Activated T-helper 17 cell treated with anti-CD3 and anti-CD28 coated beads, Interleukin-2, amount 50 U/mL, for 72 hours (primary cell): ENCODE results near the gene ZNF804A. TPM values are rescaled to one million over a fixed set of nuclear protein-coding genes. Genes with fewer than 3 reads are reported as not detected.

Source experiments
- ATAC-seq: fragments of 150-1000 bp; cut with Tn5 transposase; replicated peaks from 2 replicates; pipeline ENCODE4 v1.10.0; 2021; ENCODE audit warnings: mild to moderate bottlenecking, moderate library complexity
- H3K27ac Mint-ChIP-seq: one replicate; pipeline ENCODE4 v1.8.0; 2022; ENCODE audit warnings: mixed read lengths
- H3K27me3 Mint-ChIP-seq: one replicate; pipeline ENCODE4 v1.8.0; 2022; ENCODE audit warnings: mixed read lengths
- H3K36me3 Mint-ChIP-seq: one replicate; pipeline ENCODE4 v1.8.0; 2022; ENCODE audit warnings: low read depth, mild to moderate bottlenecking, mixed read lengths
- H3K4me1 Mint-ChIP-seq: one replicate; pipeline ENCODE4 v1.8.0; 2022; ENCODE audit warnings: mixed read lengths
- H3K4me3 Mint-ChIP-seq: one replicate; pipeline ENCODE4 v1.8.0; 2022; ENCODE audit warnings: mild to moderate bottlenecking, mixed read lengths
- H3K9me3 Mint-ChIP-seq: one replicate; pipeline ENCODE4 v1.8.0; 2022; ENCODE audit warnings: mixed read lengths
- total RNA-seq, 2 donors: library from RNA; stranded (reverse); gene quantifications; one replicate each; pipeline ENCODE4 v1.2.3, GENCODE V29; 2022

The ZNF804A gene
- total RNA-seq, 2 donors from 2014 or later: not detected

- H3K27me3 Mint-ChIP-seq: no peaks in the 10 kb centered on the region
- no peak for ATAC-seq
- no peak overlapping the region for H3K27ac Mint-ChIP-seq
- no peak overlapping the region for H3K4me3 Mint-ChIP-seq
- H3K9me3 Mint-ChIP-seq: peaks cover 17% of the 10 kb centered on the region
- no peaks in the 10 kb centered on the region for H3K36me3 Mint-ChIP-seq
- H3K4me1 Mint-ChIP-seq: no peaks in the 10 kb centered on the region
Measured at GRCh38 chr2:184646177-184646576, 47.8 kb downstream of the ZNF804A start.

GRCh38 chr2:184646593-184646992 lies 48.3 kb downstream of the ZNF804A start:
- no peak for ATAC-seq
- H3K4me3 Mint-ChIP-seq: no peak overlapping the region
- H3K27me3 Mint-ChIP-seq: no peaks in the 10 kb centered on the region
- no peak overlapping the region for H3K27ac Mint-ChIP-seq
- no peaks in the 10 kb centered on the region for H3K4me1 Mint-ChIP-seq
- peaks cover 17% of the 10 kb centered on the region for H3K9me3 Mint-ChIP-seq
- H3K36me3 Mint-ChIP-seq: no peaks in the 10 kb centered on the region

- no peak overlapping the region for H3K4me3 Mint-ChIP-seq
- no peak overlapping the region for H3K27ac Mint-ChIP-seq
- H3K9me3 Mint-ChIP-seq: peaks cover 18% of the 10 kb centered on the region
- no peaks in the 10 kb centered on the region for H3K4me1 Mint-ChIP-seq
- no peak for ATAC-seq
- H3K27me3 Mint-ChIP-seq: no peaks in the 10 kb centered on the region
- no peaks in the 10 kb centered on the region for H3K36me3 Mint-ChIP-seq
Measured at GRCh38 chr2:184654945-184655344, 56.6 kb downstream of the ZNF804A start.

- H3K4me1 Mint-ChIP-seq: no peaks in the 10 kb centered on the region
- no peaks in the 10 kb centered on the region for H3K27me3 Mint-ChIP-seq
- H3K36me3 Mint-ChIP-seq: no peaks in the 10 kb centered on the region
- ATAC-seq: no peak
- H3K27ac Mint-ChIP-seq: no peak overlapping the region
- H3K4me3 Mint-ChIP-seq: no peak overlapping the region
- H3K9me3 Mint-ChIP-seq: peaks cover 4% of the 10 kb centered on the region
Measured at GRCh38 chr2:184677171-184677570, 78.8 kb downstream of the ZNF804A start.

GRCh38 chr2:184679219-184680018 lies 81.1 kb downstream of the ZNF804A start:
- no peak overlapping the region for H3K4me3 Mint-ChIP-seq
- H3K27me3 Mint-ChIP-seq: no peaks in the 10 kb centered on the region
- no peaks in the 10 kb centered on the region for H3K36me3 Mint-ChIP-seq
- no peak for ATAC-seq
- no peaks in the 10 kb centered on the region for H3K4me1 Mint-ChIP-seq
- peaks cover 4% of the 10 kb centered on the region for H3K9me3 Mint-ChIP-seq
- H3K27ac Mint-ChIP-seq: no peak overlapping the region

GRCh38 chr2:184680825-184681224 lies 82.5 kb downstream of the ZNF804A start:
- H3K4me3 Mint-ChIP-seq: no peak overlapping the region
- H3K36me3 Mint-ChIP-seq: no peaks in the 10 kb centered on the region
- H3K4me1 Mint-ChIP-seq: no peaks in the 10 kb centered on the region
- no peak overlapping the region for H3K27ac Mint-ChIP-seq
- H3K27me3 Mint-ChIP-seq: no peaks in the 10 kb centered on the region
- peaks cover 4% of the 10 kb centered on the region for H3K9me3 Mint-ChIP-seq
- ATAC-seq: no peak

- Mint-ChIP-seq H3K9me3 (peaks cover 9% of the 10 kb centered on the region), H3K27ac (no peak overlapping the region), H3K4me3 (no peak overlapping the region), H3K4me1 (no peaks in the 10 kb centered on the region), H3K27me3 (no peaks in the 10 kb centered on the region), H3K36me3 (no peaks in the 10 kb centered on the region)
- ATAC-seq: no peak
Measured at GRCh38 chr2:184681642-184682321, 83.5 kb downstream of the ZNF804A start.

GRCh38 chr2:184683911-184684310 lies 85.6 kb downstream of the ZNF804A start:
- Mint-ChIP-seq H3K27ac (no peak overlapping the region), H3K36me3 (no peaks in the 10 kb centered on the region), H3K9me3 (peaks cover 7% of the 10 kb centered on the region), H3K27me3 (no peaks in the 10 kb centered on the region), H3K4me1 (no peaks in the 10 kb centered on the region), H3K4me3 (no peak overlapping the region)
- no peak for ATAC-seq

GRCh38 chr2:184685999-184686841 lies 87.9 kb downstream of the ZNF804A start:
- no peaks in the 10 kb centered on the region for H3K4me1 Mint-ChIP-seq
- peaks cover 4% of the 10 kb centered on the region for H3K9me3 Mint-ChIP-seq
- no peaks in the 10 kb centered on the region for H3K36me3 Mint-ChIP-seq
- H3K27ac Mint-ChIP-seq: no peak overlapping the region
- H3K27me3 Mint-ChIP-seq: no peaks in the 10 kb centered on the region
- ATAC-seq: no peak
- H3K4me3 Mint-ChIP-seq: no peak overlapping the region

GRCh38 chr2:184689638-184690037 lies 91.3 kb downstream of the ZNF804A start:
- Mint-ChIP-seq H3K9me3 (peaks cover 4% of the 10 kb centered on the region), H3K27ac (no peak overlapping the region), H3K4me1 (no peaks in the 10 kb centered on the region), H3K27me3 (no peaks in the 10 kb centered on the region), H3K4me3 (no peak overlapping the region), H3K36me3 (no peaks in the 10 kb centered on the region)
- no peak for ATAC-seq

GRCh38 chr2:184692141-184692734 lies 93.9 kb downstream of the ZNF804A start:
- Mint-ChIP-seq H3K27me3 (no peaks in the 10 kb centered on the region), H3K4me1 (no peaks in the 10 kb centered on the region), H3K4me3 (no peak overlapping the region), H3K9me3 (no peaks in the 10 kb centered on the region), H3K27ac (no peak overlapping the region), H3K36me3 (no peaks in the 10 kb centered on the region)
- no peak for ATAC-seq

GRCh38 chr2:184696644-184697043 lies 98.3 kb downstream of the ZNF804A start:
- Mint-ChIP-seq H3K4me3 (no peak overlapping the region), H3K9me3 (no peaks in the 10 kb centered on the region), H3K27ac (no peak overlapping the region), H3K27me3 (no peaks in the 10 kb centered on the region), H3K4me1 (no peaks in the 10 kb centered on the region), H3K36me3 (no peaks in the 10 kb centered on the region)
- ATAC-seq: no peak

- ATAC-seq: no peak
- no peak overlapping the region for H3K4me3 Mint-ChIP-seq
Measured at GRCh38 chr2:184698476-184698875, 100.1 kb downstream of the ZNF804A start.

GRCh38 chr2:184721881-184722280 lies 123.6 kb downstream of the ZNF804A start:
- Mint-ChIP-seq H3K9me3 (peaks cover 14% of the 10 kb centered on the region), H3K27ac (no peak overlapping the region), H3K36me3 (no peaks in the 10 kb centered on the region), H3K27me3 (no peaks in the 10 kb centered on the region), H3K4me3 (no peak overlapping the region), H3K4me1 (no peaks in the 10 kb centered on the region)
- ATAC-seq: no peak

More at GRCh38 chr2:184698476-184698875, 100.1 kb downstream of the ZNF804A start:
- H3K4me1 Mint-ChIP-seq: no peaks in the 10 kb centered on the region
- no peaks in the 10 kb centered on the region for H3K36me3 Mint-ChIP-seq
- no peaks in the 10 kb centered on the region for H3K27me3 Mint-ChIP-seq
- no peak overlapping the region for H3K27ac Mint-ChIP-seq
- H3K9me3 Mint-ChIP-seq: no peaks in the 10 kb centered on the region
